HL-60 (cell line): ENCODE measurements around the gene CAMSAP2.

Source experiments
- DNase-seq, 2 experiments: peaks; one replicate each; pipeline ENCODE4 v3.0.0-alpha.2; 2010 to 2020; ENCODE audit warnings: low read depth in 1 of 2, low spot score in 1 of 2
- H3K27ac ChIP-seq: fragments of 250-450 bp; sonication (Bioruptor Pico); replicated peaks from 2 replicates; pipeline ENCODE4 v1.5.1; 2020; ENCODE audit warnings: mild to moderate bottlenecking, moderate library complexity
- H3K27me3 ChIP-seq: fragments of 250-450 bp; sonication (Bioruptor Pico); 2 replicates; pipeline ENCODE4 v1.5.1; 2021; ENCODE audit warnings: mild to moderate bottlenecking, moderate library complexity; ENCODE audit not compliant: insufficient read depth, poor library complexity, severe bottlenecking
- H3K4me3 ChIP-seq: replicated peaks from 2 replicates; pipeline ENCODE4 v1.5.1; 2011; ENCODE audit warnings: mild to moderate bottlenecking, control low read depth, low read length; ENCODE audit not compliant: insufficient read depth
- CTCF ChIP-seq: IDR thresholded peaks from one replicate; pipeline ENCODE4 v1.5.1; 2011; ENCODE audit warnings: low read length, control low read depth, inconsistent platforms; ENCODE audit not compliant: insufficient read depth
- GABPA ChIP-seq: IDR thresholded peaks from 2 replicates; pipeline ENCODE4 v1.6.1; 2012; ENCODE audit warnings: low read depth
- POLR2AphosphoS5 ChIP-seq: IDR thresholded peaks from 2 replicates; pipeline ENCODE4 v1.6.1; 2012; ENCODE audit warnings: low read depth
- SPI1 ChIP-seq: IDR thresholded peaks from 2 replicates; pipeline ENCODE4 v1.6.1; 2012; ENCODE audit warnings: low read depth, mild to moderate bottlenecking, borderline replicate concordance
- TF ChIP-seq, protein P1 (sequence below): IDR thresholded peaks from 2 replicates; pipeline ENCODE4 v1.6.1; 2012; ENCODE audit warnings: low read depth; ENCODE audit not compliant: insufficient replicate concordance

CAMSAP2 gene

GRCh38 chr1:200892546-200892945, 153.9 kb downstream of the CAMSAP2 start:
- TF ChIP-seq, protein P1, sequence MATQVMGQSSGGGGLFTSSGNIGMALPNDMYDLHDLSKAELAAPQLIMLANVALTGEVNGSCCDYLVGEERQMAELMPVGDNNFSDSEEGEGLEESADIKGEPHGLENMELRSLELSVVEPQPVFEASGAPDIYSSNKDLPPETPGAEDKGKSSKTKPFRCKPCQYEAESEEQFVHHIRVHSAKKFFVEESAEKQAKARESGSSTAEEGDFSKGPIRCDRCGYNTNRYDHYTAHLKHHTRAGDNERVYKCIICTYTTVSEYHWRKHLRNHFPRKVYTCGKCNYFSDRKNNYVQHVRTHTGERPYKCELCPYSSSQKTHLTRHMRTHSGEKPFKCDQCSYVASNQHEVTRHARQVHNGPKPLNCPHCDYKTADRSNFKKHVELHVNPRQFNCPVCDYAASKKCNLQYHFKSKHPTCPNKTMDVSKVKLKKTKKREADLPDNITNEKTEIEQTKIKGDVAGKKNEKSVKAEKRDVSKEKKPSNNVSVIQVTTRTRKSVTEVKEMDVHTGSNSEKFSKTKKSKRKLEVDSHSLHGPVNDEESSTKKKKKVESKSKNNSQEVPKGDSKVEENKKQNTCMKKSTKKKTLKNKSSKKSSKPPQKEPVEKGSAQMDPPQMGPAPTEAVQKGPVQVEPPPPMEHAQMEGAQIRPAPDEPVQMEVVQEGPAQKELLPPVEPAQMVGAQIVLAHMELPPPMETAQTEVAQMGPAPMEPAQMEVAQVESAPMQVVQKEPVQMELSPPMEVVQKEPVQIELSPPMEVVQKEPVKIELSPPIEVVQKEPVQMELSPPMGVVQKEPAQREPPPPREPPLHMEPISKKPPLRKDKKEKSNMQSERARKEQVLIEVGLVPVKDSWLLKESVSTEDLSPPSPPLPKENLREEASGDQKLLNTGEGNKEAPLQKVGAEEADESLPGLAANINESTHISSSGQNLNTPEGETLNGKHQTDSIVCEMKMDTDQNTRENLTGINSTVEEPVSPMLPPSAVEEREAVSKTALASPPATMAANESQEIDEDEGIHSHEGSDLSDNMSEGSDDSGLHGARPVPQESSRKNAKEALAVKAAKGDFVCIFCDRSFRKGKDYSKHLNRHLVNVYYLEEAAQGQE = no peak
- no peak for TF ChIP-seq SPI1
- TF ChIP-seq GABPA = no peak
- no peak for TF ChIP-seq POLR2AphosphoS5
- no peak for TF ChIP-seq CTCF
- no peak overlapping the region for H3K27ac ChIP-seq
- no peaks in the 10 kb centered on the region for H3K27me3 ChIP-seq
- H3K4me3 ChIP-seq = peak overlapping the region; percentile 70
- no peak for DNase-seq

GRCh38 chr1:200892958-200893357, 154.3 kb downstream of the CAMSAP2 start:
- H3K27ac ChIP-seq = no peak overlapping the region
- no peak for DNase-seq
- H3K4me3 ChIP-seq = peak overlapping the region; percentile 70
- no peak for TF ChIP-seq GABPA
- no peak for TF ChIP-seq SPI1
- TF ChIP-seq, protein P1 = no peak
- TF ChIP-seq CTCF = no peak
- no peak for TF ChIP-seq POLR2AphosphoS5
- no peaks in the 10 kb centered on the region for H3K27me3 ChIP-seq

- H3K27me3 ChIP-seq = no peaks in the 10 kb centered on the region
- no peak for DNase-seq
- no peak for TF ChIP-seq SPI1
- no peak for TF ChIP-seq POLR2AphosphoS5
- TF ChIP-seq GABPA = no peak
- TF ChIP-seq, protein P1 = no peak
- no peak for TF ChIP-seq CTCF
- no peak overlapping the region for H3K27ac ChIP-seq
- H3K4me3 ChIP-seq = no peak overlapping the region
Measured at GRCh38 chr1:200893411-200893901, 154.8 kb downstream of the CAMSAP2 start.
